ENCODE results near the gene SASH1.

DNA sequence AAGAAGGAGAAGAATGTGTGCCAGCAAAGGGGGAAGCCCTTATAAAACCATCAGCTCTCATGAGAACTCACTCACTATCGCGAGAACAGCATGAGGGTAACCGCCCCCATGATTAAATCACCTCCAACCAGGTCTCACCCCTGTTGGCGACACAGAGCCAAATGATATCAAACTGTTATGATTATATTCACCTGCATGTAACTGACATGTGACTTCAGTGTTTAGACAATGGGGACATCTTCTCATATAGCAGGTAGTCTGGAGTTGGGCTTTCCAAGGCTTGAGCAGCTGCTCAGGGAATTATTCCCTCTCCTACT lies 115.2 kb downstream of the SASH1 start:
- TF ChIP-seq, protein P1, sequence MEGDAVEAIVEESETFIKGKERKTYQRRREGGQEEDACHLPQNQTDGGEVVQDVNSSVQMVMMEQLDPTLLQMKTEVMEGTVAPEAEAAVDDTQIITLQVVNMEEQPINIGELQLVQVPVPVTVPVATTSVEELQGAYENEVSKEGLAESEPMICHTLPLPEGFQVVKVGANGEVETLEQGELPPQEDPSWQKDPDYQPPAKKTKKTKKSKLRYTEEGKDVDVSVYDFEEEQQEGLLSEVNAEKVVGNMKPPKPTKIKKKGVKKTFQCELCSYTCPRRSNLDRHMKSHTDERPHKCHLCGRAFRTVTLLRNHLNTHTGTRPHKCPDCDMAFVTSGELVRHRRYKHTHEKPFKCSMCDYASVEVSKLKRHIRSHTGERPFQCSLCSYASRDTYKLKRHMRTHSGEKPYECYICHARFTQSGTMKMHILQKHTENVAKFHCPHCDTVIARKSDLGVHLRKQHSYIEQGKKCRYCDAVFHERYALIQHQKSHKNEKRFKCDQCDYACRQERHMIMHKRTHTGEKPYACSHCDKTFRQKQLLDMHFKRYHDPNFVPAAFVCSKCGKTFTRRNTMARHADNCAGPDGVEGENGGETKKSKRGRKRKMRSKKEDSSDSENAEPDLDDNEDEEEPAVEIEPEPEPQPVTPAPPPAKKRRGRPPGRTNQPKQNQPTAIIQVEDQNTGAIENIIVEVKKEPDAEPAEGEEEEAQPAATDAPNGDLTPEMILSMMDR (IDR thresholded peaks at IDR 0.05; ENCODE audit: low read length), result no peak
- TF ChIP-seq EZH2 (IDR thresholded peaks at IDR 0.05; ENCODE audit: borderline replicate concordance, low read length), result no peak
